ENCODE results near the gene MAJIN. TPM values are rescaled to one million over a fixed set of nuclear protein-coding genes. Genes with fewer than 3 reads are reported as not detected.

MAJIN gene
- total RNA-seq, 1 donor from 2014 or later = not detected

DNA sequence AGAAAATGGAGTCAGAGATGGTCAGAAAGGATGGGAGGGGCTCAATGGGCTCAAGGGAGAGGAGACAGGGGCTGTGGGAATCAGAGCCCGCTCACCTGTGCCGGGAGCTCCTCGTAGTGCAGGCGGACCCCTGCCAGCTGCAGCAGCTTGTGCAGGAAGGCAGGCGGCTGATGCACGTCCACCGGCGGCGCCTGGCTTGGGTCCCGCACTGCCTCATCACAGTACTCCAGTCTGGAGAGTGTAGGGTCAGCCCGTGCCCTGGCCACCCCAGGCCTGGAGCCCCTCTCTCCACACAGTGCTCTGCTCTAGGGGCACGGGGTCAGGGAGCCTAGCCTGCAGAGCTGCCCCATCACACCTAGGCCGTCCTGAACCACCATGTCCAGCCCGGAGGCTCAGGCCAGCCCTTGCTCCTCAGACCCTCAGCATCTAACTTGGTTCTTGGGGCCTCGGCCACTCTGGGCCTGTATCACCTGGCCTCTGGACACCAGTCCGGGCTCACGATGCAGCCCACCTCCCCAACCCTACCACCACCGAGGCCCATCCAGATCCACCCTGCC, 58.7 kb downstream of the MAJIN start:
- no peak for DNase-seq (ENCODE audit: low spot score)

GRCh38 chr11:64911689-64912088, 60.2 kb downstream of the MAJIN start:
- DNase-seq (ENCODE audit: low spot score) = no peak

DNA sequence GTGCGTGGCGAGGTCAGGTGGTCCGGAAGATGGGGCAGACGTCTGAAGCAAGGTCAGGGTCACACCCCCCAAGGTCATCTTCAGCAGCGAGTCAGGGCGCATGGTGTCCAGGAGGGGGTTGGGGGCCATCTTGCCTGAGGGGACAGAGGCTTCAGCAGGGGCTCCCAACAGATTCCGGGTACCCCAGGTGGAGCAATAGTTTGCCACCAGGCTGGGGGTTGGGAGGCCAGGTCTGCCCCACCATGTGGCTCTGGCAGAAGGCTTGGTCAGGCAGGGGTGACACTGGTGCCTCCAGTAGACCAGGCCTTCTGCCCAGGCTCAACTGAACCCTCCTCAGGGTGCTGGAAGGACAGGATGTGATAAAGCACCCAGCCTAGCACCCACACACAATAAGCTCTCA, 60.8 kb downstream of the MAJIN start:
- DNase-seq (ENCODE audit: low spot score) = no peak

DNA sequence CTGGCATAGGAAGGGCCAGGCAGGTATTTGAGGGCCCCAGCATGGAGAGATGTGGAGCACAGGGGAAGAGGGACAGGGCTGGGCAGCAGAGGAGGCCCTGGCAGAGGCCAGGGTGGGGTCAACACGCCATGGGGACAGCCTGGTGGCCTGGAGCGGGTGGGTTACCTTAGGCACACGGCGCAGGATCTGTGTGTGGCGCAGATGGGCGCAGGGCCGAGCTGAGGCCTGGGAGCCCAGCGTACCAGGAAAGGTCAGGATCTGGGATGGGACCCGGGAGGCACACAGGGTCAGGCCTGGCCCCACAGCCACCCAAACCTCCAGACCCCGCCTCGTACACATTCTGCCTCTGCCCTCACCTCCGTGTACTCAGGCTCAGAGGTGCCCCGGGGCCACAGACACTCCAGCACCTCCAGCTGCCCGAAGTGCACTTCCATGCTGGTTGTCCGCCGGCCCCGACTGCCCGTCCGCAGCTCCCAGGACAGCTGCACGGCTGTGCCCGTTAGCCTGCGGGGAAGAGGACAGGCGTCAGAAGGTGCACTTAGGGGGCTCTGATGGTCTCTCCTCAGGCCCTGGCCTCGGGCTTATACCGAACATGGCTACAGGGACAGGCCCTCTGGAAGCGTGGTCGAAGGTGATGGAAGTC, 61.3 kb downstream of the MAJIN start:
- no peak for DNase-seq (ENCODE audit: low spot score)

- no peak for DNase-seq (ENCODE audit: low spot score)
Measured at GRCh38 chr11:64909653-64910343, 62.1 kb downstream of the MAJIN start.

- DNase-seq (ENCODE audit: low spot score) = no peak
Measured at GRCh38 chr11:64908766-64909165, 63.1 kb downstream of the MAJIN start.

GRCh38 chr11:64906314-64906635, 65.6 kb downstream of the MAJIN start:
- DNase-seq (ENCODE audit: low spot score) = no peak

DNA sequence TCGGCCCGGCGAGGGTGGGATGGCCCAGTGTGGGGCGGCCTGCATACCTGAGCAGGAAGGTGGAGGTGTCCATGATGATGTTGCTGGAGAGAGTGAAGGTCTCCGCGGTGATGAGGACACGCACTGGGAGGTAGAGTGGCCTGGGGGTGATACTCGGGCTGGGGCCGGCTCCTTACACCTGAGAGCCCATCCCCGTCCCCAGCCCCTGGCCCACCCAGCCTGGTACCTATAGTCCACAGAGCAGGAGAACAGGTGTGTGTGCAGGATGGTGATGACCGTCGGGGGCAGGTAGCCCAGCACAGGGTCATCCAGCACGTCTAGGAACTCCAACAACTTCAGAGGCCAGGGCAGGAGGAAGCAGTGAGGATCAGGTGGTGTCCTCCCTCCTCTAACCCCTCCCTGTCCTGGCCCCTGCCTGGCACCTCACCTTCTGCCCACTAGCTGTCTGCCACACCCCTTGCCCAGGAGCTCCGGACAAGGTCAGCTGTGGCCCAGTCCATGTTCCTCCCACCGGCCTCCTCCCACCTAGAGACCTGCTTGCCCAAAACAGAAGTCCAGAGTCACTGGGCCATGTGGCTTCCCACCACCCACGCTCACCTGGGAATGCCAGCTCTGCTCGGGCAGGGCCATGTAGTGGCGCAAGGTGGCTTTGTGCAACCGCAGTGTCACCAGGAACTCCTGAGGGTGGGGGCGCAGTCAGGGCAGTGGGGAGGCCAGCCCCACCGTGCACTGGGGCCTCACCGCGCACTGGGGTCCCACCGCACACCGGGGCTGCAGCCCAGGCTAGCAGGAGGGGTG, 66.2 kb downstream of the MAJIN start:
- no peak for DNase-seq (ENCODE audit: low spot score)

DNA sequence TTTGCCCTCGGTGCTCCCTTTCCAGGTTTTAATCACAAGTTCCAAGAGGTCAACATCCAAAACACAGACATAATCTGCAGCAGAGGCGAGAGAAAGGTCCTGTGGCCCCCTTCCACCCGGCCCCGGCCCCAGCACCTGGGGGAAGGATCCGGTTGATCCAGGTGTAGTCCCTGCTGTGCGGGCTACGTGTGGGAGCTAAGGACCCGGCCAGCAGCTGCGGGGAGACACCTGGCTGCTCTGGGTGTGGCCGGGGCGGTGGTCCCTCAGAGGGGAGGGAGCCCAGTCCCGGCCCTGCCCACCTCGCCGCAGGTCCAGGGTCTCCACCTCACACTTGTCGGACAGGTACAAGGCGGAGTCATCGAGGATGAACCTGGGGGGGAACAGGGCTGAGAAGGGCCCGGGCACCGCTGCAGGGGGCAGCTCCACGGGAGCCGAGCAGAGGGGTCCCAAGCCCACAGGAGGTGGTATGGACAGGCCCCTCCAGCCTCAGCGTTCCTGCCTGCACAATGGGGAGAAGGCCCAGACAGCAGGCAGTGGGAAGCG, 68.5 kb downstream of the MAJIN start:
- no peak for DNase-seq (ENCODE audit: low spot score)

DNA sequence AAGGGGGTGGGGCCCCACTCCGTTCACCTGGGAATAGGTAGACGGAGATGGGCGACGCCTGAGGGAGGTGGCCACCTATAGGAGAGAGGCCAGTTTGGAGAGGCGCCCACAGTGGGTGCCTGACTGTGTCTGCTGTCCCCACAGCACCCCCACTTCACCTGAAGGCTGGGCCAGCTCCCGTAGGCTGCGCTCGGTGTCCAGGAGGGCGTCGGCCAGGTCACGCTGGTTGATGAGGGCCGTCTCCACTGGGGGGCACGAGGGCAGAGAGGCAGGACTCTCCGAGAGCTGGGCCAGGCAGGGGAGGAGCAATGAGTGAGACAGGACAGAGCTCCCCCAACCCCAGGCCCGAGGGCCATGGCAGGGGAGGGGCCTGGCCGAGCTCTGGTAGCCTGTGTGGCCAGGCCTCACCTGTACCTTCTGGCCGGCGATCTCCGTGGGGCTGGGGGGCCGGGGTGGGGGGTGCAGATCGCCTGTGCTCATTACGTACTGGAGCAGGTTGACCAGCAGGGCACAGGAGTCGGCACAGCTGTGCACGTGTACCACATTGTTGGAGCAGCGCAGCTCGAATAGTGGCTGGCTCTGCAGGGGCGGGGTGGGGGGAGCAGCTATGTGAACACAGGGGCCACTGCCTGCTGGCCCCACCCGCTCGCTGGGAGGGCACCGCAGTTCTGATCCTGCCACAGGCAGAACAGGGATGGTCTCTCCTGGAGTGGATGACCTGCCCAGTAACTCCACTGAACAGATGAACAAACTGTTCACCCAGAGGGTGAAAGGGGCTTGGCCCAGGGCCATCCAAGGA, 69.6 kb downstream of the MAJIN start:
- no peak for DNase-seq (ENCODE audit: low spot score)

DNA sequence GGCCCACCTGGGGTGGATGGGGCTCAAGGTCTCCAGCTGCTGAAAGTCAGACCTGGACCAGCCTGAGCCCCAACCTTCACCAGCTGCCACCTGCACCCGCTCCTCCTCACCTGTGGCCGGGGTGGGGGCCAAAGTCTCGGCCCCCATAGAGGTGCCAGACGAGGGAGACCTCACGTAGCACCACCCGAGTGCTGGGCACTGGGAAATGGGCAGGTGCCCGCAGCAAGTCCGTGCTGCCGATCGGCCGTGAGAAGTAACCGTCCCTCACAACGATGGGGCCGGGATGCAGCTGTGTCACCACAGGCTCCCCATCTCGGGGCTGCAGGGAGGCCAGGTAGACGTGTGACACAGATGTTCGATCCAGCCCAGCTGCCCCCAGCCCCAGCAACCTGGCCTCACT, 71.1 kb downstream of the MAJIN start:
- no peak for DNase-seq (ENCODE audit: low spot score)

GRCh38 chr11:64900263-64900678, 71.6 kb downstream of the MAJIN start:
- DNase-seq (ENCODE audit: low spot score) = no peak

- DNase-seq (ENCODE audit: low spot score) = no peak
Measured at GRCh38 chr11:64898541-64898940, 73.4 kb downstream of the MAJIN start.

GRCh38 chr11:64898076-64898445, 73.8 kb downstream of the MAJIN start:
- no peak for DNase-seq (ENCODE audit: low spot score)

GRCh38 chr11:64897381-64898075, 74.4 kb downstream of the MAJIN start:
- no peak for DNase-seq (ENCODE audit: low spot score)

- no peak for DNase-seq (ENCODE audit: low spot score)
Measured at GRCh38 chr11:64896448-64897022, 75.4 kb downstream of the MAJIN start.

- DNase-seq (ENCODE audit: low spot score) = no peak
Measured at GRCh38 chr11:64894812-64895452, 77.0 kb downstream of the MAJIN start.

- peak; percentile 83 for DNase-seq (ENCODE audit: low spot score)
Measured at GRCh38 chr11:64894070-64894811, 77.7 kb downstream of the MAJIN start.
